Suprapubic skin (tissue), 4 donors: ENCODE data around the gene RASSF8.

Experiments used
- CTCF ChIP-seq, 2 donors: fragments of 200-600 bp in 1 of 2; fragments of 450-650 bp in 1 of 2; sonication (generic) in 1 of 2; IDR thresholded peaks; one replicate each; pipeline ENCODE4 v1.5.1; 2016 to 2019; ENCODE audit warnings: antibody characterized with exemption in 2 of 2, mild to moderate bottlenecking in 1 of 2, moderate library complexity in 1 of 2
- EP300 ChIP-seq: sonication (generic); formaldehyde crosslinking; IDR thresholded peaks from one replicate; pipeline ENCODE4 v1.6.1; 2017; ENCODE audit warnings: antibody characterized with exemption
- POLR2A ChIP-seq, 2 donors: fragments of 450-650 bp; IDR thresholded peaks; one replicate each; pipeline ENCODE4 v1.6.1; 2017; ENCODE audit warnings: antibody characterized with exemption in 2 of 2, mild to moderate bottlenecking in 2 of 2, moderate library complexity in 2 of 2
- POLR2AphosphoS5 ChIP-seq, 3 donors: sonication (generic); formaldehyde crosslinking; IDR thresholded peaks; one replicate each; pipeline ENCODE4 v1.6.1; 2017; ENCODE audit warnings: antibody characterized with exemption in 3 of 3

GRCh38 chr12:25988505-25988904, 30.0 kb downstream of the RASSF8 start:
- no peak for TF ChIP-seq CTCF (IDR thresholded peaks at IDR 0.05)
- no peak for TF ChIP-seq POLR2A (IDR thresholded peaks at IDR 0.05)
- no peak for TF ChIP-seq EP300
- TF ChIP-seq POLR2AphosphoS5 (IDR thresholded peaks at IDR 0.05), result no peak
